GM12878 (cell line): ENCODE measurements around the gene TTC23L. TPM values are rescaled to one million over a fixed set of nuclear protein-coding genes. Genes with fewer than 3 reads are reported as not detected.
A peak's percentile ranks its signal among the peaks of the same experiment; 100 is the strongest.

Source experiments
- ATF7 ChIP-seq: fragments of 450-650 bp; IDR thresholded peaks from 2 replicates; pipeline ENCODE4 v1.6.1; 2016; ENCODE audit warnings: low read depth, mild to moderate bottlenecking
- BCLAF1 ChIP-seq: fragments of 450-650 bp; IDR thresholded peaks from 2 replicates; pipeline ENCODE4 v1.6.1; 2017; ENCODE audit warnings: antibody characterized with exemption, mild to moderate bottlenecking, moderate library complexity
- BMI1 ChIP-seq: fragments of 450-650 bp; IDR thresholded peaks from 2 replicates; pipeline ENCODE4 v1.6.1; 2016; ENCODE audit warnings: mild to moderate bottlenecking, moderate library complexity, borderline replicate concordance
- CBFB ChIP-seq: IDR thresholded peaks from 2 replicates; pipeline ENCODE4 v1.6.1; 2016; ENCODE audit warnings: antibody characterized with exemption, low read depth
- CREB1 ChIP-seq: IDR thresholded peaks from 2 replicates; pipeline ENCODE4 v1.6.1; 2012; ENCODE audit warnings: low read depth, mild to moderate bottlenecking, inconsistent platforms
- LARP7 ChIP-seq: fragments of 450-650 bp; IDR thresholded peaks from 2 replicates; pipeline ENCODE4 v1.6.1; 2017; ENCODE audit warnings: mild to moderate bottlenecking
- MYB ChIP-seq: fragments of 150-350 bp; IDR thresholded peaks from 2 replicates; pipeline ENCODE4 v1.6.1; 2014; ENCODE audit warnings: mild to moderate bottlenecking, low read depth, low read length, borderline replicate concordance
- NR2C1 ChIP-seq: fragments of 450-650 bp; IDR thresholded peaks from 2 replicates; pipeline ENCODE4 v1.6.1; 2017; ENCODE audit warnings: antibody characterized with exemption, mild to moderate bottlenecking, moderate library complexity
- TCF3 ChIP-seq: IDR thresholded peaks from 2 replicates; pipeline ENCODE4 v1.6.1; 2012; ENCODE audit warnings: low read depth, mild to moderate bottlenecking, low read length, borderline replicate concordance; ENCODE audit not compliant: insufficient read depth
- USF1 ChIP-seq: IDR thresholded peaks from 2 replicates; pipeline ENCODE4 v1.6.1; 2011; ENCODE audit warnings: borderline replicate concordance, low read depth, mild to moderate bottlenecking, moderate library complexity, mixed read lengths, low read length; ENCODE audit not compliant: insufficient read depth; ENCODE audit errors: extremely low read length
- ZBED1 ChIP-seq: IDR thresholded peaks from 2 replicates; pipeline ENCODE4 v1.6.1; 2016; ENCODE audit warnings: borderline replicate concordance
- ZNF217 ChIP-seq: fragments of 450-650 bp; IDR thresholded peaks from 2 replicates; pipeline ENCODE4 v1.6.1; 2017; ENCODE audit warnings: antibody characterized with exemption, mild to moderate bottlenecking
- ZNF687 ChIP-seq: fragments of 450-650 bp; IDR thresholded peaks from 2 replicates; pipeline ENCODE4 v1.6.1; 2017; ENCODE audit warnings: mild to moderate bottlenecking, moderate library complexity
- polyA plus RNA-seq, 11 experiments: library from polyadenylated mRNA; depleted of rRNA in 4 of 11; unstranded in 6 of 11; stranded (reverse) in 5 of 11; fragments of >200 nt; fragmentation: Nextera tagmentation in 4 of 11; fragmentation: Illumina TruSeq in 1 of 11; extraction: Ambion mirVana in 4 of 11; extraction: Trizol in 1 of 11; gene quantifications; 1 replicate in 1 of 11; 2 replicates in 10 of 11; pipeline versions ENCODE4 v1.2.1 to v1.2.3, GENCODE V29; 2011 to 2016; ENCODE audit warnings: inconsistent platforms in 2 of 11, missing spikeins in 2 of 11, low read depth in 1 of 11
- total RNA-seq, 4 experiments: library from RNA; depleted of rRNA in 3 of 4; stranded (reverse); fragments of >200 nt in 3 of 4; fragmentation: Illumina TruSeq in 1 of 4; extraction: Trizol in 1 of 4; gene quantifications; 2 replicates each; pipeline versions ENCODE4 v1.2.1 to v1.2.3, GENCODE V29; 2013 to 2021
- TF ChIP-seq, protein P1 (sequence below): fragments of 450-650 bp; IDR thresholded peaks from 2 replicates; pipeline ENCODE4 v1.6.1; 2016; ENCODE audit warnings: mild to moderate bottlenecking
- TF ChIP-seq, protein P2 (sequence below): fragments of 150-350 bp; IDR thresholded peaks from 2 replicates; pipeline ENCODE4 v1.6.1; 2016; ENCODE audit warnings: low read depth, low read length
- TF ChIP-seq, protein P3 (sequence below): IDR thresholded peaks from 2 replicates; pipeline ENCODE4 v1.6.1; 2011; ENCODE audit warnings: low read depth, mild to moderate bottlenecking, low read length, moderate library complexity, borderline replicate concordance; ENCODE audit errors: extremely low read depth

The TTC23L gene
- total and polyA plus RNA-seq, 10 of the 15 experiments (the other 5 are each of a cell fraction or from before 2014, with no cell fraction given) = 0.09 to 0.34 TPM; not detected in 8

DNA sequence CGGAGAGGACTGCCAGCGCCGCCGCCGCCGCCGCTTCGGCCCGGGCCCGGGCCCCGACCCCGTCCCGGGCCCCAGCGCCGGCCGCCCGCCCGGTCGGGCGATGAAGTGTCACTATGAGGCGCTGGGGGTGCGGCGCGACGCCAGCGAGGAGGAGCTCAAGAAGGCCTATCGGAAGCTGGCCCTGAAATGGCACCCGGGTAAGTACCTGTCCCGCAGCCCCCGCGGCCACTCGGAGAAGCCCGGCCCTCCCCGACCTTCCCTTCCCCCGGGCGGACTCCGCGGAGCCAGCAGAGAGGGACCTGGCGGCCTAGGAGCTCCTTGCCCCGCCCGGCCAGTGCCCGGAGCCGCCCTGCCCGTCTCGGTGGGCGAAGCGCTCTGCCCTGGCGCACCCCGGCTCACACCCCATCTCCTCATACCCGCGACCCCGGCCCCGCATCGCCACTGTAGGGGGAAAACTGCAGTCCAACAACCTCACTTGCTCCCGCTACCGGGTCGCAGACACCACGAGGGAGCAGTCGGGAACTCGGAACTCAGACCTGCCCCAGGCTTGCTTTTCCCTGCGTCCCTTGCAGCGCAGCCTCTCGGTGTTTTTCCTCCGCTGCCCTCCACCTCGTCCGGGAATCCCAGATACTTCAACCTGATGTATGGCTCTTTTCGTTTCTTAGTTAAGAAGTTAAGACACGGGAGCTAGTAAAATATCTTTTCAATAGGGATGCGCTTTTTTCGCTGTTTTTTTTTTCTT lies 90.9 kb downstream of the TTC23L start (continued):
- TF ChIP-seq BCLAF1 (no peak), ZNF687 (peak; percentile 27; the same call in 1 of the 2 replicates), LARP7 (peak; percentile 39; the same call in 1 of the 2 replicates), ZBED1 (no peak), CBFB (no peak), CREB1 (no peak), TCF3 (no peak), ZNF217 (no peak), NR2C1 (no peak), ATF7 (no peak), BMI1 (no peak), MYB (no peak), USF1 (no peak)
- TF ChIP-seq, protein P1, sequence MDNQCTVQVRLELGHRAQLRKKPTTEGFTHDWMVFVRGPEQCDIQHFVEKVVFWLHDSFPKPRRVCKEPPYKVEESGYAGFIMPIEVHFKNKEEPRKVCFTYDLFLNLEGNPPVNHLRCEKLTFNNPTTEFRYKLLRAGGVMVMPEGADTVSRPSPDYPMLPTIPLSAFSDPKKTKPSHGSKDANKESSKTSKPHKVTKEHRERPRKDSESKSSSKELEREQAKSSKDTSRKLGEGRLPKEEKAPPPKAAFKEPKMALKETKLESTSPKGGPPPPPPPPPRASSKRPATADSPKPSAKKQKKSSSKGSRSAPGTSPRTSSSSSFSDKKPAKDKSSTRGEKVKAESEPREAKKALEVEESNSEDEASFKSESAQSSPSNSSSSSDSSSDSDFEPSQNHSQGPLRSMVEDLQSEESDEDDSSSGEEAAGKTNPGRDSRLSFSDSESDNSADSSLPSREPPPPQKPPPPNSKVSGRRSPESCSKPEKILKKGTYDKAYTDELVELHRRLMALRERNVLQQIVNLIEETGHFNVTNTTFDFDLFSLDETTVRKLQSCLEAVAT = no peak
- TF ChIP-seq, protein P2, sequence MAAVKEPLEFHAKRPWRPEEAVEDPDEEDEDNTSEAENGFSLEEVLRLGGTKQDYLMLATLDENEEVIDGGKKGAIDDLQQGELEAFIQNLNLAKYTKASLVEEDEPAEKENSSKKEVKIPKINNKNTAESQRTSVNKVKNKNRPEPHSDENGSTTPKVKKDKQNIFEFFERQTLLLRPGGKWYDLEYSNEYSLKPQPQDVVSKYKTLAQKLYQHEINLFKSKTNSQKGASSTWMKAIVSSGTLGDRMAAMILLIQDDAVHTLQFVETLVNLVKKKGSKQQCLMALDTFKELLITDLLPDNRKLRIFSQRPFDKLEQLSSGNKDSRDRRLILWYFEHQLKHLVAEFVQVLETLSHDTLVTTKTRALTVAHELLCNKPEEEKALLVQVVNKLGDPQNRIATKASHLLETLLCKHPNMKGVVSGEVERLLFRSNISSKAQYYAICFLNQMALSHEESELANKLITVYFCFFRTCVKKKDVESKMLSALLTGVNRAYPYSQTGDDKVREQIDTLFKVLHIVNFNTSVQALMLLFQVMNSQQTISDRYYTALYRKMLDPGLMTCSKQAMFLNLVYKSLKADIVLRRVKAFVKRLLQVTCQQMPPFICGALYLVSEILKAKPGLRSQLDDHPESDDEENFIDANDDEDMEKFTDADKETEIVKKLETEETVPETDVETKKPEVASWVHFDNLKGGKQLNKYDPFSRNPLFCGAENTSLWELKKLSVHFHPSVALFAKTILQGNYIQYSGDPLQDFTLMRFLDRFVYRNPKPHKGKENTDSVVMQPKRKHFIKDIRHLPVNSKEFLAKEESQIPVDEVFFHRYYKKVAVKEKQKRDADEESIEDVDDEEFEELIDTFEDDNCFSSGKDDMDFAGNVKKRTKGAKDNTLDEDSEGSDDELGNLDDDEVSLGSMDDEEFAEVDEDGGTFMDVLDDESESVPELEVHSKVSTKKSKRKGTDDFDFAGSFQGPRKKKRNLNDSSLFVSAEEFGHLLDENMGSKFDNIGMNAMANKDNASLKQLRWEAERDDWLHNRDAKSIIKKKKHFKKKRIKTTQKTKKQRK = no peak
- TF ChIP-seq, protein P3, sequence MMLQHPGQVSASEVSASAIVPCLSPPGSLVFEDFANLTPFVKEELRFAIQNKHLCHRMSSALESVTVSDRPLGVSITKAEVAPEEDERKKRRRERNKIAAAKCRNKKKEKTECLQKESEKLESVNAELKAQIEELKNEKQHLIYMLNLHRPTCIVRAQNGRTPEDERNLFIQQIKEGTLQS = no peak
